ENCODE measurements around the gene HEATR5A. TPM values are rescaled to one million over a fixed set of nuclear protein-coding genes. Genes with fewer than 3 reads are reported as not detected.

Gene HEATR5A
- total and polyA plus RNA-seq, 2 of the 13 experiments (the other 11 are each of a cell fraction or from before 2014, with no cell fraction given) = 36.4 to 105 TPM

GRCh38 chr14:31456841-31457664 is 36.7 kb upstream of the HEATR5A start, which contains the start of gene DTD2 (continued):
- TF ChIP-seq ZNF530 (CRISPR knock-in tag; IDR thresholded peaks at IDR 0.05; ENCODE audit: low read depth) (peak; percentile 96; the same call in 1 of the 2 replicates), ZNF709 (CRISPR knock-in tag; IDR thresholded peaks at IDR 0.05) (peak; percentile 100), KLF16 (CRISPR knock-in tag; IDR thresholded peaks at IDR 0.05) (peak; percentile 75 to 100; a peak in 3 of 4 replicates), ELK4 (CRISPR knock-in tag; IDR thresholded peaks at IDR 0.05; ENCODE audit: borderline replicate concordance) (peak; percentile 87; the same call in 1 of the 2 replicates), RNF2 (conservative IDR thresholded peaks at IDR 0.05; ENCODE audit: low read depth) (peak; percentile 97), ZNF367 (CRISPR knock-in tag; IDR thresholded peaks at IDR 0.05; ENCODE audit: borderline replicate concordance) (peak; percentile 95), YY1 (IDR thresholded peaks at IDR 0.05; ENCODE audit: insufficient read depth, insufficient replicate concordance, low read depth, low read length) (peak; percentile 91), ZNF281 (CRISPR knock-in tag; IDR thresholded peaks at IDR 0.05; ENCODE audit: borderline replicate concordance) (peak; percentile 53; the same call in 1 of the 2 replicates), TIGD3 (CRISPR knock-in tag; IDR thresholded peaks at IDR 0.05; ENCODE audit: borderline replicate concordance) (peak; percentile 99), FOXO4 (CRISPR knock-in tag; conservative IDR thresholded peaks at IDR 0.05) (no peak; the same call in 1 of the 2 replicates), KDM5A (IDR thresholded peaks at IDR 0.05; ENCODE audit: borderline replicate concordance, low read length) (0 out of 2 replicates have a peak, but pooled peaks have one; percentile 72), SNAPC4 (CRISPR knock-in tag; IDR thresholded peaks at IDR 0.05) (peak; percentile 99), ZFX (CRISPR knock-in tag; IDR thresholded peaks at IDR 0.05; ENCODE audit: low read depth) (peak; percentile 100), CREM (IDR thresholded peaks at IDR 0.05) (no peak), CREM (CRISPR knock-in tag; IDR thresholded peaks at IDR 0.05) (0 out of 2 replicates have a peak, but pooled peaks have one; percentile 63)
